ENCODE results near the gene TNFAIP2.
A peak's percentile ranks its signal among the peaks of the same experiment; 100 is the strongest.

The TNFAIP2 gene

DNA sequence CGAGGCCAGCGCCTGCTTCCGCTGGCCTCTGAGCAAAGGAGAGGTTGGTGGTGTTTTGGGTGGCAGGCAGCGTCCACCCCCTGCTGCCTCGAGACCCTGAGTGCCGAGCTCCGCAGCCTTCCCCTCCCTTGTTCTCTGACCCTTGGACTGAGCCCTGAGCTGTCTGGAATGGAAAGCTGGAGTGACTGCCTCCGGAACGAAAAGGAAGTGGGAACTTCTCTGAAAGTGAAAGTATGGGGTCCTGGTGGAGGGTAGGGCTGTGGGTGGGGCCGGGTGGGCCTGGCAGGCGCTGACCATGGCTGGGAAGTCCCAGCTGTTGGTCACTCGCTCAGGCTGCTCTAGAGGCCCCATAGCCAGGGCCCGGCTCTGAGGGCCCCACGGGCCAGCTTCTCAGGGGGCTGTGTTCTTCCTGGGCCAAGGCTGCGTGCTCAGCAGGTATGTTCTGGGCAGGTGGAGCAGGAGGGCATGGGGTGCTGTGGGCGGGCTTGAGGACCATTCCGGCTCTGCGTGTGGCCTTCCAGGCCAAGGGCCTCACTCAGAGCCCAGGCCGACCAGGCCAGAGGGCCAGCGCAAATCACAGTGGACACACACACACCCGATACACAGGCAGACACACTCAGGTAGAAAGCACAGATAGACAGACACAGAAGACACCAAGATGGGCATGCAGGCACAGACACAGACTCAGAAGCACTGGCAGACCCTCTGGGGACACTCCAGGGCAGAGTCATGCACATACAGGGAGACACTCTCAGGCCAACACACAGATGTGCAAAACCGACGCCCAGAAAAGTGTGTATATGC, 28.7 kb upstream of the TNFAIP2 start, which contains the start of gene EXOC3L4:
Gene EXOC3L4, plus strand, starts transcription at position 320 of the 804 bp plus-strand sequence. CDS start 5,495 bp downstream, outside the sequence.
- DNase-seq (ENCODE audit: low read depth in 2 of 2): no peak

DNA sequence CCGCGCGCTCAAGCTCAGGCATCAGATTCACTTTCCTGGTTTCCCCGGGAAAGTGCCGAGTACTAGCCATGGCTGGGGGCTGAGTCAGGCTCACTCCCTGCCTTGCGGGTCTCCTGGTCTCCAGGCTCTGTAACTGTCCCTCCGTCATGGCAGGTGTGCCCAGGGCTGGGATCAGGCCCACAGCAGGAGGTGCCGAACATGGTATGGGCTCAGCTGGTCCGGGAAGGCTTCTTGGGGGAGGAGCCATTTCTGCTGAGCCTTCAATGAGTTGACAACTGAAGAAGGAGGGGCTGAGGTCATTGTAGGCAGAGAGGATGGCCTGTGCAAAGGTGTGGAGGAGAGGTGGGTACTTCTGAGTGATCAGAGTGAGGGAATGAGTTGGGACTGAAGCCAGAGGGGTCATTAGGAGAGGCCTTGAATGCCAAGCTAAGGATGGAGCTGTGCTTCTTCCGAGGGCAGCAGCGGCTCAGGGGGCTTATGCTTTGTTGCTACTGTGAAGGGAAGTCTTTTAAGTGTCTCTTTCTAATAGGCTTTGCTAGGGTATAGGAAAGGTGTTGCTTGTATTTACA, 28.0 kb upstream of the TNFAIP2 start:
- no peak for DNase-seq (ENCODE audit: low read depth in 2 of 2)

DNA sequence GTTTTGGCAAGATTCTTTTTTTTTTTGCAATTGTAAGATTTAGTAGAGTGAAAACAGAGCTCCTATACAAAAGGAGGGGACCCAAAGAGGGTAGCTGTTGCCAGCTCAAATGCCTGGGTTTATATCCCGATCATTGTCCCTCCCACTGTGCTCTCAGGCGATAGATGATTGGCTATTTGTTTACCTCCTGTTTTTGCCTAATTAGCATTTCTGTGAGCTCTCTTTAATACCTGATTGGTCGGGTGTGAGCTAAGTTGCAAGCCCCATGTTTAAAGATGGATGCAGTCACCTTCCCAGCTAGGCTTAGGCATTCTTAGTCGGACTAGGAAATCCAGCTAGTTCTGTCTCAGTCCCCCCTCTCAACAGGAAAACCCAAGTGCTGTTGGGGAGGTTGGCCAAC, 26.9 kb upstream of the TNFAIP2 start:
- no peak for DNase-seq (ENCODE audit: low read depth in 2 of 2)

DNA sequence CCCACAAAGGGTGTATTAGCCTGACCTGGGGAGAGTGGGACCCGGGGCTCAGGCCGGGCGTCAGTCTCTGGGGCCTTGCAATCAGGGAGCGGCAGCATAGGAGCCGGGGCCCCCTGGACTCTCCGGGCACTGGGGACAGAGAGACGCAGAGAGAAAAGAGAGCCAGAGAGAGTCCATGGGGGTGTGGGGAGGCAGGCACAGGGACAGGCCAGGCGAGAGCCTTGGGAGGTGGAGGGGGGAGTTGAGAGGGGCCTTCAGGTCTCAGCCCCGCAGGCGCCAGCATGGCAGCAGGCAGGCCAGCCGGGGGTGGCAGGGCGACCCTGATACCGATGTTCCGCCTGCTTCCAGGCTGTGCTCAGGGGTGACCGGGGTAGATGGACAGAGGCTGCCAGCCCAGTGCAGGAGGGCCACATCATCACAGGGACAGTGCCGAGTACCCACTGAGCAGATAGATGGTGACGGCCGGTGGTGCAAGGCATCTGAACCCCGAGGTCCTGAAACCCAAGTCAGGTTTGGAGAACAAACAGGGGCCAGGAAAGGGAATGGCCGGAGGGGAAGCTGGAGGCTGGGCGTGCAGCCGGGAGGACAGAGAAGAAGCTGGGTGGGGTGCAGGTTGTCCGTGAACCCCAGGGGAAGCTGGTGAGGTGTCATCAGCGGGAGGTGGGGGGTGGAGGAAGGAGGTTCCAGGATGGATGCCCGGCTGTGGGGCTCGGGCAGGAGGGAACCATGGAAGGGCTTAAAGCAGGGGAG, 25.8 kb upstream of the TNFAIP2 start:
- DNase-seq (ENCODE audit: low read depth in 2 of 2): no peak

DNA sequence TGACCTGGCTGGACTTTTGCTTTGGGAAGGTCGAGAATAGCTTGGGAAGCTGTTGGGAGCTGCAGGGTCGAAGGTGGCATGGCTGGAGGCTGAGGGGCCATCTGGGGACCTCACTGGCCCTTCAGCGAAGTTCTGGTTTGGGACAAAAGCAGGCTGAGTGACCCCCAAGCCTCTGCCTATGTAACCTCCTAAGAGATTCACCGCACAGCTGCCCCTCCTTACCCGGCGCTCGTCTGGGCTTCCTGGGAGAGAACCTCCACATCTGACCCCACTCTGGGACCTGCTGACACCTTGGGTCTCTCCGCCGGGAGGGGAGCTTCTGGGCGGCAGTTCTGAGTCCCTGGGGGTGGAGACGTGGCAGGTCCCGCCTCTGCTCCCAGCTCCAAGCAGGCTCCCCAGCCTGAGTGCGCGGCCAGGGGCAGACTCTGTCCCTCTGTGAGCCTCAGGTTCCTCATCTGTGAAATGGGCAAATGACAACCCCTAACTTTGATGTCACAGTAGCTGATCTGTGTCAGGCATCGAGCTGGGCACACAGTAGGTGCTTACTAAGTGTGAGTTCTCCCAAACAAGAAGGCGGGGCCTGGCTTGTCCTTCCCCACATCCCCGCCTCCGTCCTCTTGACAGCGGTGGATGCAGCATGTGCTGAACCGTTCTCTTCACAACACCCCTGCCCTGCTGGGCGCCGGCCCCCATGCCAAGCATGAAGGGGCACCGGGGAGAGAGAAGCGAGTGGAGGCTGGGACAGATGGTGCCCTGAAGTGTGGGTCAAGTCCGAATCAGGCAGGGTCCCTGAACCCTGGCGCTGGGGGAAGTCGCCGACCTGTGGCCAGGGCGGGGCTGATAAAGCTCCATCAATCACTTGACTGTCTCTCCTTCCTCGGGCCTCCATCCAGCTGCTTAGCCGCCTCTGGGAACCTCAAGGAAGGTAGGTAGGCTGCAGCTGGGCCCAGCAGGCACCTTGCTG, 25.0 kb upstream of the TNFAIP2 start:
- DNase-seq (ENCODE audit: low read depth in 2 of 2): no peak

DNA sequence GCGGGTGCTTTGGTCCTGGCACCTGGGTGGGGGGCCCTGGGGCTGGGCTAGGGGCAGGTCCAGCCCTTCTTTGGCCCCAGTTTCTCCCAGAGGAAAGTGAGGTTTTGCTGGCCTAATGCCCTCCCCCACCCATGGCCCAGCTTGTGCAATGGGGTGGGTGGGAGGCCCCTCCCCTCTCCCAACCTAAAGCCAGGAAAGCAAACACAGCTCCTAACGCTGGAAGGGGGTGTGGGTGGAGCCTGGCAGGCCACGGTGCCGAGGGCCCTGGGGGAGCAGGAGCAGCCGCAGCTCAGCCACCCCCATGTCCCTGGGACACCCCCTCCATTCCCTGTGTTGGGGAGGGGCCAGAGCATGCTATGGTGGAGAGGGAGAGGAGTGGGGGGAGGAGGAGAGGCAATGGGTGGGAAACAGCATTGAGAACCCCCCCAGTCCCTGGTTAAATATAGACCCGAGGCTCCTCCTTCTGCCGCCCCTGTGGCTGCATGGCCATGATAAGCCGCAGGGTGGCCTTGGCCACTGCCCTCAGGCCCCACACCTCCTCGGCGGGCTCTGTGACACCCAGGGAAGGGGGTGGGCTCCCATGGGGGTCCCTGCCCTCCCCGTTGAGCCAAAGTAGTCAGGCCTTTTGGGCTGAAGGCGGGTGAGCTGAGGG, 24.1 kb upstream of the TNFAIP2 start:
- no peak for DNase-seq (ENCODE audit: low read depth in 2 of 2)

DNA sequence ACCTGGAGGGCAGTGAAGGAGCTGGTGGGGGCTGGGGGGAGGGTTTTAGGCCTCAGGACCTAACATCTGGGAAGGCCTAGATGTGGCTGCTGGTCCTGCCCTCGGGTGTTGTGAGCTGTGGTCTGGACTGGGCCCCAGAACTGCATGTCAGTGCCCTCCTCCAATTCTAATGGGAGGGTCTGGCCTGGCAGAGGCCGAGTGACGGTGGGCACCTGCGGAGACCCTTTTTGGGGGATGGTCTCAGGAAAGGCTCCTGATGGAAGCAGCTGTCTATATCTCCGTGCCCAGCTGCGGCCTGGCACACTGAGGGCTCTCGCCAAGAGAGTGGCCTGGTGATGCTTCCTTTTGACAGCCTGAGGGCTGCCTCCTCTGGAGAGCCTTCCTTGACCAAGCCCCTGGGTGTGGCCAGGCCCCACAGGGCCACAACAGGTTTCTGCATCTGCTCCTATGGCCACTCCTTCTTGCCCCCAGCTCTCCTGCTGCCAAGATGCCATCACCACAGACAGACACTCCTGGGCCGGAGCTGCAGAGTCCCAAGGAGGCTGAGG, 23.5 kb upstream of the TNFAIP2 start:
- DNase-seq (ENCODE audit: low read depth in 2 of 2): no peak

DNA sequence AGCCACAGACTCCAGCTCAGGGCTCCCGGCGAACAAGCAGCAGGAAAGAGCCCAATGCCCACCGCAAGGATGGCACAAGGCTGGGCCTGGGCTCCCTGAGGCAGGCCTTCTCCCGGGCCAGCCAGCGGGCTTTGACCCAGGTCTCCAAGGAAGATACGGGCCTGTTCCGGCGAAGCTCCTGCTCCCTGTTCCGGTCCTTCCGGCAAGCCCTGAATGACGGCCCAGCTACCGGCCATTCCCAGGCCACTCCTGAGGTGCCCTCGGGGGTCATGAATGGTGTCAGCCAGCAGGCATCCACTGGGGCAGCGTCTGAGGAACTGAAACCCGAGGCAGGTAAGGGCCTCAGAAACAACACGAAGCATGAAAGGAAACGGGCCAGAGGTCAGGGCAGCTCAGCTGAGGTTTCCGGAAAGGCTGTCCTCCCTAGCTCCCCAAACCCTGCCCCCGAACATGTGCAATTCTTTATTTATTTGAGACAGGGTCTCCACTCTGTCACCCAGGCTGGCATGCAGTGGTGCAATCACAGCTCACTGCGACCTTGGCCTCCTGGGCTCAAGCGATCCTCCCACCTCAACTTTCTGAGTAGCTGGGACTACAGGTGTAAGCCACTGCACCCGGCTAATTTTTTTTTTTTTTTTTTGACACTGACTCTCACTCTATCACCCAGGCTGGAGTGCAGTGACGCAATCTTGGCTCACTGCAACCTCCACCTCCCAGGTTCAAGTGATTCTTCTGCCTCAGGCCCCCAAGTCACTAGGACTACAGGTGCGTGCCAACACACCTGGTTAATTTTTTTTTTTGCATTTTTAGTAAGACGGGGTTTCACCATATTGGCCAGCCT, 22.8 kb upstream of the TNFAIP2 start:
- DNase-seq (ENCODE audit: low read depth in 2 of 2): no peak

DNA sequence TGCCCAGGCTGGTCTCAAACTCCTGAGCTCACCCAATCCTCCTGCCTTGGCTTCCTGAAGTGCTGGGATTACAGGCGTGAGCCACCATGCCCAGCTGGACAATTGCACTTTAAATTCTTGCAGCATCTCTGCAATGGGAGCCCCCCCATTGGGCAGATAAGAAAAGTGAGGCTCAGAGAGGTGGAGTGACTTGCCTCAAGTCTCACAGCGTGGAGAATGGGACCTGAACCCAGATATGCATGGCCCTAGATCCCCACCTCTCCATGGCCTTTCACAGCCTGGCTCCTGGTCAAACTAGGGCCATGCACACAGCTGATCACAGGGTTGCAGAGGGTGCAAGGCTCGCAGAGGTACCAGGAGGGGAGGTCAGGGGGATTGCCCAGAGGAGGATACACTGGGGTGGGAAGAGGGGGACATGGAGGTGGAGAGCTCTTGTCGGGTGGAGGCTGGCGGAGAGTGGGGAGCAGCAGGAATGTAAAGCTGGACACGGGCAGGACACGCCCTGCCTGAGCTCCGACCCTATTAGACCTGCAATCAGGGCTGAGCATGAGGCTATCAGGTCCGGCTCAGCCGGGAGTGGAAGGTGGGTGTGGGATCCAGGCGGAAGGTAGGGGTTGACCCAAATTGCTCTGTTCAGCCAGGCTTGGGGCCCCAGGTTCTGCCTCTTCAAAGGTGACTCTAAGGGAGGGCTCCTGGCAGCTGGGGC, 21.9 kb upstream of the TNFAIP2 start:
- DNase-seq (ENCODE audit: low read depth in 2 of 2): no peak

DNA sequence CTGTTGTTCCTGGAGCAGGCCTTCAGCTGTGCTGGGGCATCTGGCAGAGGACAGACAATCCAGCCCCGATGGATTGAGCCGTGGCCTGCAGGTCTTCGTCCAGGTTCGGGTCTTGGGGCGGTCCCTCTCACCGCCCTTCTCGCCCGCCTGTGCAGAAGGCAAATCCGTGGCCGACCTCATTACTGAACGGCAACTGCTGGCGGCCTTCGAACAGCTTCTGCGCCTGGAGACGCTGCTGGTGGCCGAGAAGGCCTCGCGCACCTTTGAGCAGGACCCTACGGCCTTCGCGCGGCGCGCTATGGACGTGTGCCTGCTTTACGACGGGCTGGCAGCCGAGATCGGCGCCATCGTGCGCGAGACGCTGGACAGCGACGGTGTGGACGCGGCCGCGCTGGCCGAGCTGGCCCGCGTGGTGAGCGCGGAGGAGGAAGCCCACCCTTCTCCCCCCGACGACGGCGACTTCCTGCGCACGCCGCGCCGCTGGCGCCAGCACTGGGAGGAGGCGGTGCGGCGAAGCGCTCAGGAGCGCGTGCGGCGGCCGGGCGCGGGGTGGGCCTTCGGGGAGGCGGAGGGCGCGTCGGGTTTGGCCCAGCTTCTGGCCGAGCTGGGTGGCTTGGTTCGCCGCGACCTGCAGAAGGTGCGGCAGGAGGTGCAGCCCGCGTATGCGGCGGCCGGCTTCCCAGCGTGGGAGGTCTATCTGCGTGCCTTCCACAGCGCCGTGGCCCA, 21.1 kb upstream of the TNFAIP2 start:
- DNase-seq (ENCODE audit: low read depth in 2 of 2): no peak

DNA sequence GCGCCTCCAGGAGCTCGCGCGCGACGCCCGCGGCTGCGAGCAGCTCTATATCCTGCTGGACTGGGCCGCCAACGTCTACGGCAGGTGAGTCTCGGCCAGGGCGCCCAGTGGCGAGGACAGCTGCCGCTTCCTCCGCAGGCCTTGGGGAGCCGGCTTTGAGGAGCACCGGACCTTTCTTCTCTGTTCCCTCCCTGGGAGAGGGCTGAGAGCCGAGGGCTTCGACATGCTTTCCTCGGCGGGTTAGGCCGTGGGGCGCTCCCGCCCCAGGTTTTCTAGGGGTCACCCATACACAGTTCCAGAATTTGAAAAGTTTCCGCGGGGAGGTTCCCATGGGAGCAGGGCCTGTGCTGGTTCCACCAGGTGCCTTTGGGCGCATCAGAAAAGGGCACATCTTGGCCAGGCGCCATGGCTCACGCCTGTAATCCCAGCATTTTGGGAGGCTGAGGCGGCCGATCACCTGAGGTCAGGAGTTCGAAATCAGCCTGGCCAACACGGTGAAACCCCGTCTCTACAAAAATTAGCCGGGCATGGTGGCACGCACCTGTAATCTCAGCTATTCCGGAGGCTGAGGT, 20.5 kb upstream of the TNFAIP2 start:
- no peak for DNase-seq (ENCODE audit: low read depth in 2 of 2)

DNA sequence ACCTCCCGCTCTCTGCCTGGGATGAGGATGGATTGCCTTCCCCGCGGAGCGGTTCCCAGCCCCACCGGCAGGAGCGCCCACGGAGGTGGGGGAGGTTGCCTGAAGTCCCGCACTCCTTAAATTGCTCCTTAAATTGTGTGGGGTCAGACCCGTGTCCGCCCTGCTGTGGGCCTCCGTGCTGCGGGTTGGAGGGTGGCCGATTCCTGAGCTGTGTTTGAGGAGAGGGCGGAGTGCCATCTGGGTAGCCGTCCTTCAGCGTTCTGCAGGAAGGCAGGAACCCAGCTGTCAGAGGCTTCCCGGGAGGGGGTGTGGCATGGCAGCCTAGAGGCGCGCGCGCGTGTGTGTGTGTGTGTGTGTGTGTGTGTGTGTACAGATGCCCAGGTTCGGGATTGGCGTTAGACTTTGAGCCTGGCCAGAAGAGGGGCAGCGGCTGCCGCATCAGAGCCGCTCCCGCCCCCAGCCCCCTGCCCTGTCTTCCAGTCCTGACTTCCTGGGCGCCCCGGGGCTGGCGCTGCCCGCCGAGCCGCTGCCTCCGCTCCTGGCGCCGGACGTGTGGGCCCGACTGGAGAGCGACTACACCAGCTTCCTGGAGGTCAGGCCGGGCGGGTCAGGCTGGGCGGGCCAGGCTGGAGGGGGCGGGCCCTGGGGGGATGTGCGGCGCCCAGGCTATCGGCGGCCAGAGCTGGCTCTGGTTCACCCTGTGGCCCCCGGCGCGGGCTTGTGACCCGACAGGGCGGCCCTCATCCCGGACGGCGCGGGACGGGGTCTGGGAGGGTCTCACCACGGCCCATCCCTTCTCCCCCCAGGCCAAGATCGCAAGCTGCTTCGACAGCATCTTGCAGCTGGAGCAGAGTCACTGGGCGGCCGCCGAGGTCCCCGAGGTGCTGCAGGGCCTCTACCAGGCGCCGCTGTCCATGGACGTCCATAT, 19.5 kb upstream of the TNFAIP2 start:
- DNase-seq (ENCODE audit: low read depth in 2 of 2): no peak

DNA sequence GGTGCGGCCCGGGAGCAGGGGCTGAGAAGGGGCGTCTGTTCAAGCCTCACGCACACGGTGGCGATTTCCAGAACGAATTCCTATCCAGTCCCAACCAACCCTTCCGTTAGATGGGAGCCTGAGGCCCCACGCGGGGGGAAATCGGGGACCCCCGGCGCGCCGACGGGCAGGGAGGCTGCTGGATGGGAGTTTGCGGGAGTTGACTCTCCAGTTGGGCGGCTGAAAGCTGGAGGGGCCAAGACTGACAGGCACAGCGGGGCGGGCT, 18.9 kb upstream of the TNFAIP2 start:
- no peak for DNase-seq (ENCODE audit: low read depth in 2 of 2)

DNA sequence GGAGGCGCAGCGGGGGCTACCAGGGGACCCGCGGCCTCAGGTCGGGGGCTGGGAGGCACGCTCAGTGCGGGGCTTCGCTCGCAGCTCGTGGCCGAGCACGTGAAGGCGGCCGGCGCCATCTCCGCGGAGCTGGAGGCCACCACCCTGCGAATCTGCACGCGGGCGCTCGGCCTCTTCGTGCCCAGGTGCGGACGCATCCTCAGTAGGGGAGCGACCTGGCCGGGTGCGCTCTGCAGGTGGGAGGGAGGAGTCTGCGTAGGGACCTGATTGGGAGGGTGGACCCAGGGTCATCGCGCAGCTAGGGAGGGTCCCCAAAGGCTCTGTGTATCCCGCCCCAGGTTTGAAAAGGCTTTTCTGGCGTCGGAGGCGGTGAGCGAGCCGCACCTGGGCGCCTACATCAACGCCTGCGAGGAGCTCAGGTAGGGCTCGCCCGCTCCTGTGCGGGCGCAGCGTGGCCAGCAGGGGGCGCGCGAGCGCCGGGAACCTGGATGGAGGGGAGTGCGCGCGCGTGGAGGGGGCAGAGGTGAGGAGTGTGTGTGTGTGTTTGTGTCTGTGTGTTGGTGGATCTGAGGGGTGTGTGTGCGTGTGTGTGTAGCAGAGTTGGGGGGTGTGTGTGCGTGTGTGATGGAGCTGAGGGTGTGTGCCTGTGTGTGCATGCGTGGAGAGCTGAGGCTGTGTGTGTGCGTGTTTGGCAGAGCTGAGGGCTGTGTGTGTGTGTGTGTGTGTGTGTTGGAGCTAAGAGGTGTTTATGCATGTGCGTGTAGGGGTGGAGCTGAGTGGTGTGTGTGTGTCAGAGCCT, 18.4 kb upstream of the TNFAIP2 start:
- DNase-seq (ENCODE audit: low read depth in 2 of 2): peak; percentile 38 to 47

DNA sequence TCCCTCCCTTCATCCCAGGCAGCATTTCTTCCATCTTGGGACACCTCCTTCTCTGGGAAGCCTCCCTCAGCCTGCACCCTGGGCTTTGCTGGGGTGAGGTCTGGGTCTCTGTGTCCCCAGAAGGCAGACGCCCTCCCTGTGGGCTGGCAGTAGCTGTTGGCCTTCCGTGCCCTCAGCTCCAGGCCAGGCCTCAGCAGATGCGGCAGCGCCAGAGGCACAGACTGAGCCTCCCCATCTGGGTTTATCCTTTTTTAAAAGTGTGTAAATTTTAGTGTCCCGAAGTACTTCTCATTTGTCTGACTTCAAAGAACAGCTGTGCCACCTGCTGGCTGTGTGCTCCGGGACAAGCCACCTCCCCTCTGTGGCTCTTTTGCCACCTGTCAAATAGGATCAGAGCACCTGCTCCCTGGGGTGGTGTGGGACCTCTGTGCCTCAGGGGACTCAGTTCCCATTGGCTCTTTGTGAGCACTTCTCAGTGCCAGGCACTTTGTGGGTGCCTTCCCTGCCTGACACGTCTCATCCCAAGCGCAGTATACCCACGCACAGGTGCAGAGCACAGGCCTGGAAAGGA, 17.6 kb upstream of the TNFAIP2 start:
- no peak for DNase-seq (ENCODE audit: low read depth in 2 of 2)

DNA sequence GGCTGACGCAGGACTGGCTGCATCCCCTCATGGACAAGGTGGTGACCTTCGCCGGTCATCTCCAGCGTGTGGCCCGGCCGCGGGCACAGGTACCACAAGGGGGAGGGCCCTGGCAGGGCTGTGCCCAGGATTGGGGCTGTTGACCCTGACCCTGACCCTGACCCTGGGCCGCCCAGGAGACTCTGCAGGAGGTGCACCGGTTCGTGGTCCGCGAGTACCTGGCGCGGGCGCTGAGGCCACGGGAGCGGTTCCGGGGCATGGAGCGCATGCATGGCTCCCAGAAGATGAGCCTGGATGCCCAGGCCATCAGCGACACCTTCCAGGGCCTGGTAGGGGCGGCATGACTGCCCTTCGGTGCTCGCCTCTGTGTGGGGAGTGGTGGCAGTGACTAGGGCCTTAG, 15.8 kb upstream of the TNFAIP2 start:
- no peak for DNase-seq (ENCODE audit: low read depth in 2 of 2)
